IMR-90 (cell line): ENCODE results near the gene THYN1. TPM values are rescaled to one million over a fixed set of nuclear protein-coding genes. Genes with fewer than 3 reads are reported as not detected.

ENCODE experiments used
- ATAC-seq: fragments of 200-7000 bp; cut with Tn5 transposase; 2 replicates; pipeline ENCODE4 v1.9.1; 2020; ENCODE audit warnings: low read depth, mild to moderate bottlenecking, moderate library complexity
- BruUV-seq: library from RNA; stranded (reverse); fragments of 400-500 nt; replicated peaks from 2 replicates; lab custom pipeline; 2021; lab: Mats Ljungman, UMichigan
- CTCF ChIA-PET: fragments of 300-600 bp; formaldehyde crosslinking; extraction: SDS; loops from one replicate; lab custom pipeline; 2021; ENCODE audit warnings: antibody characterized with exemption; lab: Yijun Ruan, JAX
- POLR2A ChIA-PET: fragments of 300-600 bp; sonication (Branson Sonifier 250); formaldehyde crosslinking; loops from one replicate; lab custom pipeline; 2022; ENCODE audit warnings: antibody characterized with exemption; ENCODE audit not compliant: unreplicated experiment; lab: Charles Lee
- DNase-seq: peaks from one replicate; pipeline ENCODE4 v3.0.0; 2013
- H2AFZ ChIP-seq: replicated peaks from 2 replicates; pipeline ENCODE3; 2013; ENCODE audit warnings: low read length, mild to moderate bottlenecking; ENCODE audit not compliant: poor library complexity
- H2AK5ac ChIP-seq: 2 replicates; pipeline ENCODE4 v1.6.1; 2013; ENCODE audit warnings: low read depth, low read length, inconsistent platforms
- H2AK9ac ChIP-seq: replicated peaks from 2 replicates; pipeline ENCODE3; 2013; ENCODE audit warnings: mild to moderate bottlenecking, low read depth, low read length, moderate library complexity; ENCODE audit not compliant: poor library complexity
- H2BK120ac ChIP-seq: 2 replicates; pipeline ENCODE4 v1.6.1; 2013; ENCODE audit warnings: low read depth, low read length, inconsistent platforms
- H2BK15ac ChIP-seq: 3 replicates; pipeline ENCODE4 v1.6.1; 2013; ENCODE audit warnings: low read depth, low read length, inconsistent platforms
- H2BK20ac ChIP-seq: 2 replicates; pipeline ENCODE4 v1.6.1; 2013; ENCODE audit warnings: low read depth, mild to moderate bottlenecking, inconsistent platforms, low read length, moderate library complexity
- H2BK5ac ChIP-seq: 2 replicates; pipeline ENCODE4 v1.6.1; 2013; ENCODE audit warnings: mild to moderate bottlenecking, low read depth, low read length, inconsistent platforms; ENCODE audit not compliant: poor library complexity, severe bottlenecking
- H3K14ac ChIP-seq: replicated peaks from 2 replicates; pipeline ENCODE4 v1.6.1; 2013; ENCODE audit warnings: low read depth, low read length, inconsistent platforms
- H3K18ac ChIP-seq: 2 replicates; pipeline ENCODE4 v1.6.1; 2013; ENCODE audit warnings: low read depth, low read length, control low read depth
- H3K23ac ChIP-seq: 2 replicates; pipeline ENCODE4 v1.6.1; 2013; ENCODE audit warnings: low read depth, low read length, inconsistent platforms
- H3K27ac ChIP-seq: 2 replicates; pipeline ENCODE4 v1.5.1; 2013; ENCODE audit warnings: mild to moderate bottlenecking, control low read depth, low read length; ENCODE audit not compliant: insufficient read depth
- H3K27me3 ChIP-seq: 2 replicates; pipeline ENCODE4 v1.6.1; 2013; ENCODE audit warnings: low read length; ENCODE audit not compliant: control insufficient read depth, insufficient read depth
- H3K36me3 ChIP-seq: 2 replicates; pipeline ENCODE4 v1.6.1; 2013; ENCODE audit warnings: low read length, mixed read lengths; ENCODE audit not compliant: control insufficient read depth, insufficient read depth
- H3K4ac ChIP-seq: 2 replicates; pipeline ENCODE4 v1.6.1; 2013; ENCODE audit warnings: low read depth, low read length, inconsistent platforms
- H3K4me1 ChIP-seq: 2 replicates; pipeline ENCODE4 v1.6.1; 2013; ENCODE audit warnings: low read length, mixed read lengths; ENCODE audit not compliant: control insufficient read depth, insufficient read depth
- H3K4me2 ChIP-seq: 2 replicates; pipeline ENCODE4 v1.6.1; 2013; ENCODE audit warnings: low read depth, mild to moderate bottlenecking, control low read depth, low read length, moderate library complexity
- H3K4me3 ChIP-seq: 2 replicates; pipeline ENCODE4 v1.5.1; 2013; ENCODE audit warnings: low read depth, mild to moderate bottlenecking, control low read depth, low read length, moderate library complexity; ENCODE audit not compliant: insufficient read depth
- H3K56ac ChIP-seq: 2 replicates; pipeline ENCODE4 v1.6.1; 2013; ENCODE audit warnings: low read length, inconsistent platforms; ENCODE audit not compliant: insufficient read depth; ENCODE audit errors: extremely low read depth
- H3K79me1 ChIP-seq, 2 experiments: 2 replicates each; pipeline ENCODE4 v1.6.1; 2013; ENCODE audit warnings: low read length in 2 of 2, inconsistent platforms in 1 of 2, low read depth in 1 of 2
- H3K9ac ChIP-seq: 2 replicates; pipeline ENCODE4 v1.6.1; 2013; ENCODE audit warnings: low read depth, low read length, control low read depth
- H3K9me1 ChIP-seq: 2 replicates; pipeline ENCODE4 v1.6.1; 2013; ENCODE audit warnings: low read length, inconsistent platforms; ENCODE audit not compliant: insufficient read depth
- H3K9me3 ChIP-seq: 2 replicates; pipeline ENCODE4 v1.6.1; 2013; ENCODE audit warnings: low read length; ENCODE audit not compliant: control insufficient read depth, insufficient read depth
- H4K20me1 ChIP-seq: 2 replicates; pipeline ENCODE4 v1.6.1; 2013; ENCODE audit warnings: low read length, inconsistent platforms; ENCODE audit not compliant: insufficient read depth
- H4K5ac ChIP-seq: 2 replicates; pipeline ENCODE4 v1.6.1; 2013; ENCODE audit warnings: mild to moderate bottlenecking, low read depth, low read length, control low read depth
- H4K8ac ChIP-seq, 2 experiments: 2 replicates each; pipeline ENCODE4 v1.6.1; 2013; ENCODE audit warnings: low read depth in 2 of 2, low read length in 2 of 2, control low read depth in 1 of 2, inconsistent platforms in 1 of 2
- H4K91ac ChIP-seq: 2 replicates; pipeline ENCODE4 v1.6.1; 2013; ENCODE audit warnings: low read depth, low read length, inconsistent platforms; ENCODE audit not compliant: insufficient read depth
- BHLHE40 ChIP-seq: fragments of 150-350 bp; IDR thresholded peaks from 2 replicates; pipeline ENCODE4 v1.6.1; 2016; ENCODE audit warnings: mild to moderate bottlenecking, low read depth, low read length
- CEBPB ChIP-seq: IDR thresholded peaks from 2 replicates; pipeline ENCODE4 v1.6.1; 2012; ENCODE audit warnings: low read depth, low read length, improper control_type of control experiment
- CTCF ChIP-seq: conservative IDR thresholded peaks from 2 replicates; pipeline ENCODE4 v1.5.1; 2012; ENCODE audit warnings: mild to moderate bottlenecking, low read depth, low read length, improper control_type of control experiment
- FOS ChIP-seq: fragments of 150-350 bp; IDR thresholded peaks from 2 replicates; pipeline ENCODE4 v1.6.1; 2016; ENCODE audit warnings: low read depth, low read length
- MAZ ChIP-seq: IDR thresholded peaks from 2 replicates; pipeline ENCODE4 v1.6.1; 2012; ENCODE audit warnings: low read depth, mild to moderate bottlenecking, low read length, improper control_type of control experiment, moderate library complexity, borderline replicate concordance
- MXI1 ChIP-seq: IDR thresholded peaks from 2 replicates; pipeline ENCODE4 v1.6.1; 2012; ENCODE audit warnings: low read depth, mild to moderate bottlenecking, low read length, moderate library complexity, borderline replicate concordance
- NFE2L2 ChIP-seq: fragments of 150-350 bp; IDR thresholded peaks from 2 replicates; pipeline ENCODE4 v1.6.1; 2016; ENCODE audit warnings: low read depth, mild to moderate bottlenecking, low read length
- WGBS, 2 experiments: methylation state at CpG; one replicate each; pipeline versions ENCODE4 v1.1.5 to v1.1.7; 2013; ENCODE audit warnings: missing lambda C conversion rate in 2 of 2; ENCODE audit not compliant: insufficient read length in 1 of 2; ENCODE audit errors: extremely low coverage in 2 of 2; 5-methylcytosine and 5-hydroxymethylcytosine counted together
- dilution Hi-C: fragments of 300-500 bp; cut with HindIII; formaldehyde crosslinking; loops from one replicate; pipeline ENCODE4 v1.14.3; 2018; ENCODE audit warnings: low sequenced_read_pairs; ENCODE audit not compliant: unreplicated experiment
- in situ Hi-C: fragments of 300-500 bp; cut with MboI; formaldehyde crosslinking; loops from 3 replicates; pipeline ENCODE4 v1.14.3; 2019; ENCODE audit warnings: low sequenced_read_pairs, inconsistent platforms, mixed read lengths
- intact Hi-C: fragments of 100-400 bp; cut with micrococcal nuclease; formaldehyde crosslinking; loops from 2 replicates; pipeline ENCODE4 v1.10.0; 2022
- polyA plus RNA-seq, 3 experiments: library from polyadenylated mRNA; depleted of rRNA; stranded (reverse); fragments of >200 nt; gene quantifications; 2 replicates each; pipeline ENCODE4 v1.2.3, GENCODE V29; 2012; ENCODE audit warnings: low replicate concordance in 1 of 3
- total RNA-seq: library from RNA; depleted of rRNA; stranded (reverse); fragments of >200 nt; gene quantifications from 2 replicates; pipeline ENCODE4 v1.2.3, GENCODE V29; 2012

The THYN1 gene
- total and polyA plus RNA-seq, 2 of the 4 experiments (the other 2 are of a cell fraction) = 43.1 to 72.1 TPM

GRCh38 chr11:134271978-134272377 is 18.8 kb upstream of the THYN1 start:
- H4K20me1 ChIP-seq = no peaks in the 10 kb centered on the region
- no peaks in the 10 kb centered on the region for H3K9me3 ChIP-seq
- H3K36me3 ChIP-seq = no peaks in the 10 kb centered on the region
- H2AFZ ChIP-seq = no peak overlapping the region
- H2BK120ac ChIP-seq = no peak overlapping the region
- H3K27me3 ChIP-seq = peaks cover 52% of the 10 kb centered on the region
- H3K23ac ChIP-seq = no peak overlapping the region
- H3K27ac ChIP-seq = no peak overlapping the region
- ChIA-PET CTCF (no interaction called here), POLR2A (no interaction called here)
- ATAC-seq = no peak
- no CpG with 5 or more reads among the region's 4 CpGs for WGBS, 2 experiments
- TF ChIP-seq BHLHE40 (no peak), CEBPB (no peak), MXI1 (no peak), FOS (no peak), MAZ (no peak), NFE2L2 (no peak), CTCF (no peak)
- BruUV-seq = no TSS peak
- no peak overlapping the region for H3K4ac ChIP-seq
- H2BK15ac ChIP-seq = no peak overlapping the region
- H3K14ac ChIP-seq = no peak overlapping the region
- H3K9ac ChIP-seq = no peak overlapping the region
- H2BK5ac ChIP-seq = no peak overlapping the region
- in situ Hi-C loops (no loop called here), dilution Hi-C loops (no loop called here), intact Hi-C loops (no loop called here)
- no peak overlapping the region for H4K91ac ChIP-seq
- H4K5ac ChIP-seq = no peak overlapping the region
- H3K4me1 ChIP-seq = peaks cover 1% of the 10 kb centered on the region; the same call in 1 of the 2 replicates
- no peak for DNase-seq
- H2AK5ac ChIP-seq = no peak overlapping the region
- H3K79me1 ChIP-seq = no peaks in the 10 kb centered on the region
- H3K18ac ChIP-seq = no peak overlapping the region
- H3K56ac ChIP-seq = no peak overlapping the region
- no peaks in the 10 kb centered on the region for H3K9me1 ChIP-seq
- H4K8ac ChIP-seq = no peak overlapping the region
- no peak overlapping the region for H3K4me3 ChIP-seq
- H2BK20ac ChIP-seq = no peak overlapping the region
- no peak overlapping the region for H3K4me2 ChIP-seq
- H2AK9ac ChIP-seq = no peak overlapping the region
